DOHH2 (cell line): ENCODE results near the gene ITPKB.
A peak's percentile ranks its signal among the peaks of the same experiment; 100 is the strongest.

ENCODE experiments used
- H3F3A ChIP-seq: fragments of 200-600 bp; sonication (generic), shearing (Covaris generic); 2 replicates; pipeline ENCODE4 v1.6.0; 2016; ENCODE audit warnings: antibody characterized with exemption, mild to moderate bottlenecking; ENCODE audit not compliant: control insufficient read depth, insufficient read depth
- H3K27ac ChIP-seq: fragments of 200-600 bp; sonication (generic); 2 replicates; pipeline ENCODE4 v1.5.1; 2014; ENCODE audit warnings: low read depth, mild to moderate bottlenecking, low read length, moderate library complexity
- H3K27me3 ChIP-seq: fragments of 200-600 bp; sonication (generic); 2 replicates; pipeline ENCODE4 v1.6.1; 2014; ENCODE audit warnings: mild to moderate bottlenecking, low read length, mixed read lengths; ENCODE audit not compliant: control insufficient read depth
- H3K36me3 ChIP-seq: fragments of 200-600 bp; sonication (generic); 2 replicates; pipeline ENCODE4 v1.6.1; 2014; ENCODE audit warnings: mild to moderate bottlenecking, low read length, moderate library complexity, mixed read lengths; ENCODE audit not compliant: control insufficient read depth
- H3K4me1 ChIP-seq: fragments of 200-600 bp; sonication (generic); 2 replicates; pipeline ENCODE4 v1.6.1; 2014; ENCODE audit warnings: mild to moderate bottlenecking, low read length, mixed read lengths; ENCODE audit not compliant: control insufficient read depth
- H3K4me2 ChIP-seq: fragments of 200-600 bp; sonication (generic); 2 replicates; pipeline ENCODE4 v1.6.0; 2014; ENCODE audit warnings: mild to moderate bottlenecking, low read length, moderate library complexity
- H3K4me3 ChIP-seq: fragments of 200-600 bp; sonication (generic); 2 replicates; pipeline ENCODE4 v1.5.1; 2014; ENCODE audit warnings: mild to moderate bottlenecking, low read length, mixed read lengths
- H3K79me2 ChIP-seq: fragments of 200-600 bp; sonication (generic); 2 replicates; pipeline ENCODE4 v1.6.1; 2014; ENCODE audit warnings: mild to moderate bottlenecking, low read length, mixed read lengths; ENCODE audit not compliant: control insufficient read depth
- H3K9me2 ChIP-seq: fragments of 200-600 bp; sonication (generic); replicated peaks from 2 replicates; pipeline ENCODE4 v1.6.1; 2014; ENCODE audit warnings: mild to moderate bottlenecking, low read length, mixed read lengths; ENCODE audit not compliant: control insufficient read depth
- H3K9me3 ChIP-seq: fragments of 200-600 bp; sonication (generic); 2 replicates; pipeline ENCODE4 v1.6.1; 2014; ENCODE audit warnings: antibody characterized with exemption, low read length, mixed read lengths; ENCODE audit not compliant: control insufficient read depth, insufficient read depth
- H4K20me1 ChIP-seq: fragments of 200-600 bp; sonication (generic); 2 replicates; pipeline ENCODE4 v1.6.0; 2014; ENCODE audit warnings: low read depth, mild to moderate bottlenecking, antibody characterized with exemption, low read length, moderate library complexity; ENCODE audit not compliant: control insufficient read depth, insufficient read depth
- CTCF ChIP-seq: fragments of 200-600 bp; sonication (generic); IDR thresholded peaks from one replicate; pipeline ENCODE4 v1.5.1; 2014; ENCODE audit warnings: antibody characterized with exemption, mild to moderate bottlenecking, low read depth, low read length; ENCODE audit not compliant: poor library complexity, severe bottlenecking
- EZH2phosphoT487 ChIP-seq: fragments of 200-600 bp; sonication (generic); IDR thresholded peaks from 2 replicates; pipeline ENCODE4 v1.6.1; 2017; ENCODE audit warnings: borderline replicate concordance, mild to moderate bottlenecking, antibody characterized with exemption, low read length, moderate library complexity, mixed read lengths

Gene ITPKB

GRCh38 chr1:226665505-226666163, 73.4 kb downstream of the ITPKB start:
- Histone ChIP-seq H3K4me2 (peak overlapping the region; percentile 77), H3K27me3 (no peaks in the 10 kb centered on the region), H3K9me3 (no peaks in the 10 kb centered on the region), H3K79me2 (peaks cover 91% of the 10 kb centered on the region), H3K36me3 (peaks cover 63% of the 10 kb centered on the region), H3K4me3 (peak overlapping the region; percentile 64), H3K27ac (no peak overlapping the region), H4K20me1 (no peaks in the 10 kb centered on the region), H3K9me2 (no peaks in the 10 kb centered on the region), H3F3A (peaks cover 51% of the 10 kb centered on the region), H3K4me1 (peaks cover 77% of the 10 kb centered on the region)
- no peak for TF ChIP-seq CTCF
- TF ChIP-seq EZH2phosphoT487, result no peak

DNA sequence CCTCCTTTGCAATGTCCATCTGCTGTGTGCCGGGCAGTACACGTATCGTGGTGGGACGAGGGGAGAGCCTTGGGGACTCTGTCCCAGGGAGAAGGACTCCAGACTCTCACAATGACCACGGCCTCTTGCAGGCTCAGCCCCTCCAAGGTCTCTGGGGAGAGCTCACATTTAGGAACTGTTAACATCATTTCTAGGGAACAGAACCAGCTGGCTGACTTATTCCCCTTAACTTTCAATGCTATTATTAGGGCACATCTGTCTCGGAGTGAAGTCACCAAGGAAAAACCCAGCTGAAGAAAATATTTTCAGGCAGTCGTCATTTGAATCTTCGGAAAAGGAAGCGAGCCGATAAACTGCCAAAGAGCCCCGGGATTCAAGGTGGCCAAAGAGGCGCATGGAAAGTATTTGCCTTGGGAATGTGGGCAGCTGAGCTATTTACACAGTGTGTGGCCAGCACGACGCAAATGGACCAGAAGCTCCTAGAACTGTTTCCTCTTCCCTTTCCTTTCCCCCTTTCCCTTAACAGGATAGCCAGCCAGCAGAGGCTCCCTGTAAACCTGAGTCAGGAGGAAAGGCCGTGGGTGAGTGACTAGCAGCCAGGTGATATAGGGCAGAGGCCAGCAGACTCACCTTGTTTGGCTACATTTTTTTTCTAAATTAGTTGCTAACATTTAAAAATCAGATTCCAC, 74.5 kb downstream of the ITPKB start:
- no peak overlapping the region for H3K27ac ChIP-seq
- H3K27me3 ChIP-seq, result no peaks in the 10 kb centered on the region

DNA sequence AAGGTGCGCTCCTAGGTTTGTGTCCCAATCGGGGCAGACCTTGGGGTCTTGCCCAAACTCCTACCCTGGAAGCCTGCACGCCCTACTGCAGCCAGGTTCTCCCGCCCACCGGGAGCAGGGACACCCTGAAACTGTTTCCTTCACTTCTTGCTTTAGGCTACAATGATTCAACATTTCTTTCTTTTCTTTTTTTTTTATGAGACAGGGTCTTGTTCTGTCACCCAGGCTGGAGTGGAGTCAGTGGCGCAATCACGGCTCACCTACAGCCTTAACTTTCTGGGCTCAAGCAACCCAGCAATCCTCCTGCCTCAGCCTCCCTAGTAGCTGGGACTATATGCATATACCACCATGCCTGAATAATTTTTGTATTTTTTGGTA, 75.8 kb downstream of the ITPKB start:
- Histone ChIP-seq H3K4me1 (peaks cover 54% of the 10 kb centered on the region; the same call in 1 of the 2 replicates), H3K27ac (no peak overlapping the region), H3K36me3 (peaks cover 68% of the 10 kb centered on the region), H3K9me2 (no peaks in the 10 kb centered on the region), H3F3A (peaks cover 47% of the 10 kb centered on the region), H3K4me3 (peak overlapping the region; percentile 64), H3K27me3 (no peaks in the 10 kb centered on the region), H4K20me1 (no peaks in the 10 kb centered on the region), H3K79me2 (peaks cover 91% of the 10 kb centered on the region), H3K9me3 (no peaks in the 10 kb centered on the region), H3K4me2 (peak overlapping the region; percentile 77)
- TF ChIP-seq EZH2phosphoT487 (no peak), CTCF (no peak)

More for the DNA sequence above, 74.5 kb downstream of the ITPKB start:
- Histone ChIP-seq H3K9me3 (no peaks in the 10 kb centered on the region), H3K9me2 (no peaks in the 10 kb centered on the region), H3K4me2 (peak overlapping the region; percentile 77), H3K4me3 (peak overlapping the region; percentile 64), H3F3A (peaks cover 47% of the 10 kb centered on the region), H4K20me1 (no peaks in the 10 kb centered on the region), H3K4me1 (peaks cover 66% of the 10 kb centered on the region), H3K79me2 (peaks cover 91% of the 10 kb centered on the region), H3K36me3 (peaks cover 66% of the 10 kb centered on the region)
- TF ChIP-seq EZH2phosphoT487, result no peak
- TF ChIP-seq CTCF, result no peak
